ENCODE measurements around the gene E2F7. TPM values are rescaled to one million over a fixed set of nuclear protein-coding genes. Genes with fewer than 3 reads are reported as not detected.
A peak's percentile ranks its signal among the peaks of the same experiment; 100 is the strongest.

The E2F7 gene
- total RNA-seq = 0.27 TPM
- long read RNA-seq = 0 reads

- Histone ChIP-seq H3K4me1 (peaks cover 25% of the 10 kb centered on the region), H3K27me3 (ENCODE audit: low read depth) (peaks cover 41% of the 10 kb centered on the region), H3K4me3 (peak within 1 kb of the TSS; percentile 88), H3K9me3 (replicated peaks) (no peaks in the 10 kb centered on the region), H3K36me3 (no peaks in the 10 kb centered on the region), H3K27ac (replicated peaks) (peak within 1 kb of the TSS; percentile 59)
- intact Hi-C loops (cut with micrococcal nuclease) = no loop called here
- DNase-seq = peak; percentile 87
- TF ChIP-seq CTCF (IDR thresholded peaks at IDR 0.05; ENCODE audit: borderline replicate concordance) = no peak
Observed at GRCh38 chr12:77065361-77066204, at the start of gene E2F7. E2F7 (minus strand) TSS chr12:77065569; CDS start chr12:77064635, 934 bp downstream.

GRCh38 chr12:77113971-77114370 is 48.6 kb upstream of the E2F7 start:
- Histone ChIP-seq H3K36me3 (no peaks in the 10 kb centered on the region), H3K4me1 (no peaks in the 10 kb centered on the region), H3K27me3 (ENCODE audit: low read depth) (no peaks in the 10 kb centered on the region), H3K9me3 (replicated peaks) (peaks cover 13% of the 10 kb centered on the region), H3K27ac (replicated peaks) (no peak overlapping the region), H3K4me3 (no peak overlapping the region)
- intact Hi-C loops (cut with micrococcal nuclease) = no loop called here
- DNase-seq = no peak
- TF ChIP-seq CTCF (IDR thresholded peaks at IDR 0.05; ENCODE audit: borderline replicate concordance) = no peak

- Histone ChIP-seq H3K27ac (replicated peaks) (no peak overlapping the region), H3K4me1 (no peaks in the 10 kb centered on the region), H3K4me3 (no peak overlapping the region), H3K9me3 (replicated peaks) (peaks cover 13% of the 10 kb centered on the region), H3K36me3 (no peaks in the 10 kb centered on the region), H3K27me3 (ENCODE audit: low read depth) (no peaks in the 10 kb centered on the region)
- TF ChIP-seq CTCF (IDR thresholded peaks at IDR 0.05; ENCODE audit: borderline replicate concordance) = no peak
- intact Hi-C loops (cut with micrococcal nuclease) = no loop called here
- no peak for DNase-seq
Observed at GRCh38 chr12:77108707-77109106, 43.3 kb upstream of the E2F7 start.

GRCh38 chr12:77107121-77107520 is 41.8 kb upstream of the E2F7 start:
- no peak overlapping the region for H3K27ac ChIP-seq (replicated peaks)
- H3K9me3 ChIP-seq (replicated peaks) = peaks cover 12% of the 10 kb centered on the region
- H3K36me3 ChIP-seq = no peaks in the 10 kb centered on the region
- H3K27me3 ChIP-seq (ENCODE audit: low read depth) = no peaks in the 10 kb centered on the region
- H3K4me1 ChIP-seq = no peaks in the 10 kb centered on the region
- DNase-seq = no peak
- intact Hi-C loops (cut with micrococcal nuclease) = no loop called here
- TF ChIP-seq CTCF (IDR thresholded peaks at IDR 0.05; ENCODE audit: borderline replicate concordance) = no peak
- no peak overlapping the region for H3K4me3 ChIP-seq

GRCh38 chr12:77104792-77105191 is 39.4 kb upstream of the E2F7 start:
- Histone ChIP-seq H3K4me3 (no peak overlapping the region), H3K27ac (replicated peaks) (no peak overlapping the region), H3K4me1 (no peaks in the 10 kb centered on the region), H3K9me3 (replicated peaks) (no peaks in the 10 kb centered on the region), H3K36me3 (no peaks in the 10 kb centered on the region), H3K27me3 (ENCODE audit: low read depth) (no peaks in the 10 kb centered on the region)
- intact Hi-C loops (cut with micrococcal nuclease) = no loop called here
- no peak for TF ChIP-seq CTCF (IDR thresholded peaks at IDR 0.05; ENCODE audit: borderline replicate concordance)
- no peak for DNase-seq
